ENCODE measurements around the gene ATAD3C.

- TF ChIP-seq, protein P1, sequence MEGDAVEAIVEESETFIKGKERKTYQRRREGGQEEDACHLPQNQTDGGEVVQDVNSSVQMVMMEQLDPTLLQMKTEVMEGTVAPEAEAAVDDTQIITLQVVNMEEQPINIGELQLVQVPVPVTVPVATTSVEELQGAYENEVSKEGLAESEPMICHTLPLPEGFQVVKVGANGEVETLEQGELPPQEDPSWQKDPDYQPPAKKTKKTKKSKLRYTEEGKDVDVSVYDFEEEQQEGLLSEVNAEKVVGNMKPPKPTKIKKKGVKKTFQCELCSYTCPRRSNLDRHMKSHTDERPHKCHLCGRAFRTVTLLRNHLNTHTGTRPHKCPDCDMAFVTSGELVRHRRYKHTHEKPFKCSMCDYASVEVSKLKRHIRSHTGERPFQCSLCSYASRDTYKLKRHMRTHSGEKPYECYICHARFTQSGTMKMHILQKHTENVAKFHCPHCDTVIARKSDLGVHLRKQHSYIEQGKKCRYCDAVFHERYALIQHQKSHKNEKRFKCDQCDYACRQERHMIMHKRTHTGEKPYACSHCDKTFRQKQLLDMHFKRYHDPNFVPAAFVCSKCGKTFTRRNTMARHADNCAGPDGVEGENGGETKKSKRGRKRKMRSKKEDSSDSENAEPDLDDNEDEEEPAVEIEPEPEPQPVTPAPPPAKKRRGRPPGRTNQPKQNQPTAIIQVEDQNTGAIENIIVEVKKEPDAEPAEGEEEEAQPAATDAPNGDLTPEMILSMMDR (IDR thresholded peaks at IDR 0.05): no peak
- TF ChIP-seq EZH2phosphoT487 (IDR thresholded peaks at IDR 0.05): no peak
Observed at GRCh38 chr1:1419813-1420653, 29.5 kb upstream of the ATAD3C start.

Measured in neural progenitor cell (in vitro differentiated cells).